Measurements from ENCODE around the gene EIF4EBP2.

The EIF4EBP2 gene

GRCh38 chr10:70432561-70433263, 28.8 kb downstream of the EIF4EBP2 start:
- DNase-seq = peak in 1 of 5 experiments; percentile 33

DNA sequence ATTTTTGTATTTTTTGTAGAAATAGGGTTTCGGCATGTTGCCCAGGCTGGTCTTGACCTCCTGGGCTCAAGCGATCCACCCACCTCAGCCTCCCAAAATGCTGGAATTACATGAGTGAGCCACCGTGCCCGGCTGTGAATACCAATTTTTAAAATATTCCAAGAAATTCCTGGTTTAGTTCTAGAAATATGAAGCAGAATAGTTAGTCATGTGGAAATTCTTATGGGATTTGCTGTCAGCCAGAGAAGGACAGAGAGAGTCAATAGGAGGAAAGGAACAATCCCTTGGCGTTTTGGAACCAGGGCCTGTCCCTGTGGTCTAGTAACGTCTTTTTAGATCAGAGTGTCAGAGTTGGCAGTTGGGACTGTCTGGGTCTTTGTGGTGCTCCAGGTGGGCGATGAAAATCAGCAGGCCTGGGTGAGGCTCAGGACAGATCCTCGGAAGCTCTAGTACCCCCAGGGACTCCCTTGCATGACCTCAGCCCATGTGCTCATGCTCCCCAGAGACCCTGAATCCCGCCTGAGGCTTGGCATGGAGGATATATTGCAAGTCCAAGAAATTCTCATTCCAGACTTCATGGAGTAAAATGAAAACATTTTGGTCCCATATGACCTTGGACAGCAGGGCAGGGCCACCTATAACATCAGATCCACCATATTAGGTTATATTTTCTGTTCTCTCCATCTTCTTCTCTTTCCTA, 29.8 kb downstream of the EIF4EBP2 start:
- DNase-seq = no peak

DNA sequence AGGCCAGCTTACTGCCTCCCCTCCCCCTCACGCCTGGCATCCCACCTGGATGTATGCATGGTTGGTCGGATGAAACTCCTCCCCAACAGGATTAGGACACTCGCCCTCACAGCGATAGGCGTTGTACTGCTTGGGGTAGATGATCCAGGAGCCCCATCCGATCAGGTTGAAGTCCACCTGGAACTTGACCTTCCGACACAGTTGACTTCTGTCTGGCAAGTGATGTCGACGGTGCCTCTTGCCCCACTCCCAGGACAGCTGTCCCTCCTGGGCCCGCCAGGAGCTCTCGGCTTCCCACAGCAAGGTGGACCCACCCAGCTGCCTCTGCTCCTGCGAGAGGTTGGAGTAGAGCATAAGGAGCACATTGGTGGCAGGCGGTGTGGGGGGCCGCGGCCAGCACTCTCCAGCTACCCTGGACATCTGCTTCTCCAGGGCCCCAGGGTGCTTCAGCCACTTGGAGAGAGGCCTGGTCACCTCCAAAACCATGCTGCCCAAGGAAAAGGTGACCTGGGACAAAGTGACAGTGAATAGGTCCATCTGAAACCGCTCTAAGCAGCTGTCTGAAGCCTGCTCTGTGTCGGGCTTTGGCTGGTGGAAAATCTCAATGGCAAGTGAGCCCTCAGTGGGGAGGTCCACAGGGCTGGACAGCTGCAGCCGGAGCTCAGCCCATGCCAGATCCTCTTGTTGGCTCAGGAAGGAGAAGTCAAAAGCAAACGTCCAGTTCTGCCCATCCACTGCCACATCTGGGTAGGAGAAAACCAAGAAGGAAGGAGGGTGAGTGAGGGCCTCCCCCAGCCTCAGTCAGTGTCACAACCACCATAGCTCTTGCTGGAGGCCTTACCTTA, 31.5 kb downstream of the EIF4EBP2 start:
- DNase-seq = no peak

DNA sequence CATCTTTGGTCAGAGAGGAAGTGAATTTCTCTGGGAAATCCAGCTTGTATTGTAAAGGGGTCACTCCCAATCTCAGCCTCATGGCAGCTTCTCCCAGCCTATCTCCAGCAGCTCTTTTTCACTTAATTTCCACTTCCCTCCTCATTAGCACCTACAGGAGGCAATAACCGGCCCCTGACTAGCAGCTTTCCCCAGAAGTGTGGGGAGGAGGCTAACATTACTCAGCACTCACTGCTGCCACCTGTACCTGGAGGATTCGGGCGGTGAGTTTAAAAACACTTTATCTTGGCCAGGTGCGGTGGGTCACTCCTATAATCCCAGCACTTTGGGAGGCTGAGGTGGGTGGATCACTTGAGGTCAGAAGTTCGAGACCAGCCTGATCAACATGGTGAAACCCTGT, 33.8 kb downstream of the EIF4EBP2 start:
- DNase-seq = no peak

DNA sequence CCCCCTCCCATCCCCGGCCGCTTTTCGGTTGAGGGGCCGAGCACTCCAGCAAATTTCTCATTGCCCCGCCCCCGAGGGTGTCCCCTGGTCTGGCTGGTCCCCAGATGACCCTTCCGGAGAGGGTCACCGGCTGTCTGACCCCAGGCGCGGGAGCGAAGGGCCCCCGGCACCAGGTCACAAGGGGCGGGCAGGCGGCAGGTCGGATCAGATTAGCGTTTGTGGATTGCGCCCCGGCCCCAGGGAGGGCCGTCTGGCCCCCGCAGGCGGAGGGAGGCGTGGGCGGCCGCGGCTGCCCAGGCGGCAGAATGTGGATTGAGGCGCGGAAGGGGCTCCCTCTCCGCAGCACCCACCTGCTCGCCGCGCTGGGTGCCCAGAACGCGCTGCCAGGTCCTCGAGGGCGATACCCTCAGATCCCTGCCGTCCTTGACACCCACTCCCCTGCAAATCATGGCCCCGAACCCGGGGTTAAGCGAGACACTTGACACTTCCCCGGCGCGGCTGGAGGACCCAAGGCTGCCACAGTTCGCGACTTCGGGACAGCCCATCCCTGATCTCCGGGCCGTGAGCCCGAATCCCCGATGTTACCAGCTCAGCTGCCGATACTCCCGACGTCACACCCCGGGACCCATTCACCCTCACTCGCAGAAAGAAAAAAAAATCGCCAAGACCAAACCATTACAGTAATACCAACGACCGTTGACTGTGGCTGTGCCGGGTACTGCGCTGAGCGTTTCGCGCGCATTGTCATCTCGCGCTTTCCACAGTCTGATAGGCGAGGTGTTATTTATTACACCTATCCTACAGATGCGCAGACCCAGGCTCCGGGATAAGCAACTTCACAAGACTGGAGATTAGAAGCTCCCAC, 36.6 kb downstream of the EIF4EBP2 start:
- DNase-seq = peak in 1 of 5 experiments; percentile 22

DNA sequence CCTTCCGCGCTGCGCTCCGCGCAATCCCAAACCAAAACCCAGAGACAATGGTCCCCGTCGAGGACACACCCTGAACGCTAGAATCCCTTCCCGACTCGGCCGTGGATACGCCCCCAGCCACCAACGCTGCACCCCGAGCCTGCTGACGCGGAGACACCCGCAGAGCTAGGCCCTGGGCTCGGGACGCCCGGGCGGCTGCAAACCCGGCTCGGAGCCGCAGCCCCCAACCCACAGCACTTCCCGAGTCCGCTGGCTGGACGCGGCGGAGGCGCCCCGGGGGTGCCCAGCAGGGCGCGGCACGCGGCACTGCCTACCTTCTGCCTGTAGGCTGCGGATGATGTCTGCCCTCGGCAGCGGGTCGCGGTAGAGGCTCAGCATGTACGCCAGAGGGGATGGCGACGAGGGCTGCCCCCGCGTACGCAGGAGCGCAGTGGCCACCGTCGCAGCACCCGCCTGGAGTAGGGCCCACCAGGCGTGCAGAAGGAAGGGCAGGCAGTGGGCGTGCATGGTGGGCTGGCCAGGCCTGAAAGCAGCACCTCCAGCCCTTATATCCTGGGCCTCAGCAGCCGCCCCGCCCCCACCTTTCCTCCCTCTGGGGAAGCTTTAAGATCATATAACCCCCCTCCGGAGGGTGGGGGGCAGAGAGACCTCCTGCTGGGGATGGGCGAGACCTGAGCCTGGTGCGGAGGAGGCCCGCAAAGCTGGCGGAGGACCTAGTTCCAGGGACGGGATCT, 37.4 kb downstream of the EIF4EBP2 start, which contains the start of gene NODAL:
Gene NODAL (minus strand): TSS at position 521 of the 734 bp plus-strand sequence. CDS start 14 bp downstream, at position 507.
- no peak for DNase-seq

GRCh38 chr10:70441895-70442309, 38.0 kb downstream of the EIF4EBP2 start:
- no peak for DNase-seq

DNA sequence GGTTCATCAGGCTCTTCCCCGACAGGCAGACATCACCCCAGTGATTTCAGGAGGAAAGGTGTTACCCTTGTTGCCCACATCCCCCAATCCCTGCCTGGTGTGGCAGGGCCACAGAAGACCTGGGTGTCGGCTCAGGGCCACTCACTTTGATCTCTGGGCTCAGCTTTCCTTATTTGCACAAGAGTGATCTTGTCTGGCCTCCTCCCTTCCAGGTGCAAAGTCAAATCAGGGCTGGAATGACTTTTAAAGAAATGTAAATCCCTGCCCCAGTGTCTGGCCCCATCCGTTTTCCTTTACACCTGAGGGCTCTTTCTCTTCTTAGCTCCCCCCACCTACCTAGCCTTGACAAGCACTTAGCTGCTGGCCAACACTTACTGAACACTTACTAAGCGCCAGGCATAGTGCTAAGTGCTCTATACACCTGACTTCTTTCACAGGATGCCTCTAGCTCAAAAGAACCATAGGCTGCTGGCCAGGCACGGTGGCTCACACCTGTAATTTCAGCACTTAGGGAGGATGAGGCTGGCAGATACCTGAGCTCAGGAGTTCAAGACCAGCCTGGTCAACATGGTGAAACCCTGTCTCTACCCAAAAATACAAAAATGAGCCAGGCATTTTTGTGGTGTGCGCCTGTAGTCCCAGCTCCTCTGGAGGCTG, 38.5 kb downstream of the EIF4EBP2 start:
- DNase-seq = no peak

DNA sequence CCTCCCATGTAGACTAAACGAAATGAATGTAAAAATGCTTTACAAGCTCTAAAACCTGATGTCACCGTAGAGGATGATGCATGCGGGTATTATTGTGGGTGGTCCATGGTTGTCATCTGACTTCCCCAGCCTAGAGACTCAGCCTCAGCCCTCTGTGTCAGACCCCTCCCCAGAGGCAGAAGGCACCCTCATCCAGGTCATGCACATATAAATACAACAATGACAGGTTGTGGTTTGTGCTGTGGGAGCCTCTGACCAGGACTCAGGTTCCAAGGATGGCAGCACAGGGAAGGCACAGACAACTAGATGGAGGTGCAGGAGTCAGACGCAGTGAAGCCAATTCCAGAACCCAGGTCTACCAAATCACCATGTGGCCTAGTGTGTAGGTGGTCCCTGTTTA, 40.8 kb downstream of the EIF4EBP2 start:
- no peak for DNase-seq

GRCh38 chr10:70445718-70446657, 42.0 kb downstream of the EIF4EBP2 start:
- DNase-seq = no peak

DNA sequence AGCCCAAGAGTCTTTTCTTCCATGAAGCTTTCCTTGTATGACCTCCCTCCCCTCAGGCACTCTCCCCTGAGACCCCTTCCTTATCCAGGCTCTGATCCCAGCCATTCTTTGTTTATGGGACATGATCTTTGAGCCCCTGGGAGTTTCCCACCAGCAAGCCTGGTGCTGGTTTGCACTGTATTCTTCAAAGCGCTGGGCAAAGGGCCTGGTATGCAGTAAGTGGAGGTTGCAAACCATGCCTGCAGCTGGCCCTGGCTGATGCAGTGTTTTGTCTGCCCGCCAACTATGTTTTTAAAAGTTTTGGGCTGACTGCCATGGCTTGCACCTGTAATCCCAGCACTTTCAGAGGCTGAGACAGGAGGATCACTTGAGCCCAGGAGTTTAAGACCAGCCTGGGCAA, 44.3 kb downstream of the EIF4EBP2 start:
- DNase-seq = no peak

- DNase-seq = no peak
Measured at GRCh38 chr10:70455213-70455630, 51.3 kb downstream of the EIF4EBP2 start.

DNA sequence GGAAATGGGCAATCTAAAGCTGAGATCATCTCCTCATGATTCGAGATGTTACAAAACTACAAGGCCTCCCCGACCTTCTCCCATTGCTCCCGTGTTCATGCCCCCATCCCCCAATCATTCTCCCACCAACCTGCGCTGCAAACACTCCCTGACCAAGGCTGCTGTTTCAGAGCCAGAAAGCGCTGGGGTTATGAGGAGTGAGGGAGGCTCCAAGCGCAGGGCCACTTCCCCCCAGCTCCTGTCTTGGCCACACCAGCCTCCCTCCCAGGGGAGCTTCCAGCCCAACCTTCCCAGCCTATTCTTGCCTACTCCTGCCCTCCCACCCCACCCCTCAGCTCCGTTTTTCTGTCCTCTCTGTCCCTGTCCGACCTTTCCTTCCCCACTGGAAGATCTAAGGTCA, 52.2 kb downstream of the EIF4EBP2 start:
- no peak for DNase-seq

GRCh38 chr10:70457759-70458305, 53.9 kb downstream of the EIF4EBP2 start:
- no peak for DNase-seq

- DNase-seq = peak in 2 of 5 experiments; percentile 21 to 26
Measured at GRCh38 chr10:70458329-70459060, 54.5 kb downstream of the EIF4EBP2 start.

- DNase-seq = no peak
Measured at GRCh38 chr10:70459061-70459773, 55.3 kb downstream of the EIF4EBP2 start.

DNA sequence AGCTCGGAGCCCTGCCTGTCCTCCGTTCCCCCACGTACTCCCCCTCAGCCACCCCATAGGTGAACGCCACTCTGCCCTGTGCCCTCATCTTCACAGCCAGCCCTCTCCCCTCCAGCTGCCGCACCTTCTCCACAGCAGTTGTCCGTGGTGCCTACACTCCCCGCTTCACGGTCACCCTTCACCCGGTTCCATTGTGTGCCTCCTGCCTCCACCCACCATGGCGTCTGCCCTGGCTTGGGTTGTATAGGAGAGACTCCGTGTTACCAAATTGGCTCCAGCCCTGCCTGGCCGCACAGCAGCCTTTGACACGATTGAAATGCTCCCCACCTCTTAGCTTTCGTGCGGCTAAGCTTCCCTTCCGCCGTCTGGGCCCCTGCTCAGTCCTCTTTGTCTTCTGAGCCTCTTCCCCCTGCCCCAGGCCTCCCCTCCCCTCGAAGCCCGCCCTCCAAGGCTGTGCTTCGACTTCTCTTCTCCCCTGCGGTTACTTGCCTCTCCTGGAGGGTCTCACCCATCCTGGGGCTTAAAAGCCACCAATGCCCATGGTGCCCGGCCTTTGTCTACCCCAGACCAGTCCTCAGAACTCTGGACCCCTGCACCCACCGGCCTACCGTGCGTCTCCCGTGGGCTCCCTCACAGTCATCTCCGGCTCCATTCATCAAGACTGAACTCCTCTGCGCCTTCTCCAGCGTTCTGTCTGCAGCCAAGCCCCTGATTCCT, 56.0 kb downstream of the EIF4EBP2 start:
- no peak for DNase-seq

Measured in T-helper 2 cell (primary cell).